Measurements from ENCODE around the gene NRG2.

- TF ChIP-seq POLR2A (IDR thresholded peaks at IDR 0.05; ENCODE audit: low read depth, low read length), result no peak
- TF ChIP-seq CTCF (IDR thresholded peaks at IDR 0.05; ENCODE audit: extremely low read depth in 1 of 2, insufficient read depth in 1 of 2, low read depth in 1 of 2, low read length in 2 of 2), result no peak
- TF ChIP-seq POLR2AphosphoS5 (IDR thresholded peaks at IDR 0.05; ENCODE audit: insufficient read depth, low read depth, low read length), result no peak
- TF ChIP-seq EZH2 (IDR thresholded peaks at IDR 0.05; ENCODE audit: borderline replicate concordance, low read depth, low read length, severe bottlenecking), result no peak
- no peak for TF ChIP-seq MAX (IDR thresholded peaks at IDR 0.05; ENCODE audit: insufficient read depth, insufficient read length)
Measured at GRCh38 chr5:139915266-139915665, 127.8 kb downstream of the NRG2 start.

Measured in endothelial cell of umbilical vein (primary cell).